Spinal cord (tissue), 10 donors: ENCODE results near the gene ZNF860. TPM values are rescaled to one million over a fixed set of nuclear protein-coding genes. Genes with fewer than 3 reads are reported as not detected.

Source experiments
- DNase-seq, 6 donors: peaks; one replicate each; pipeline versions ENCODE4 v3.0.0 to v3.0.0-alpha.2; 2013 to 2015; ENCODE audit warnings: low spot score in 6 of 6, low read depth in 4 of 6
- H3K27ac ChIP-seq: one replicate; pipeline ENCODE4 v1.5.1; 2013; ENCODE audit warnings: low read depth, low read length, control low read depth
- H3K27me3 ChIP-seq: one replicate; pipeline ENCODE4 v1.6.1; 2013; ENCODE audit warnings: low read length; ENCODE audit not compliant: control insufficient read depth, insufficient read depth
- H3K36me3 ChIP-seq: one replicate; pipeline ENCODE4 v1.6.1; 2013; ENCODE audit warnings: low read length; ENCODE audit not compliant: control insufficient read depth, insufficient read depth
- H3K4me1 ChIP-seq: one replicate; pipeline ENCODE4 v1.6.1; 2013; ENCODE audit warnings: low read length; ENCODE audit not compliant: control insufficient read depth, insufficient read depth
- H3K4me3 ChIP-seq: one replicate; pipeline ENCODE4 v1.5.1; 2013; ENCODE audit warnings: low read depth, low read length, control low read depth
- H3K9me3 ChIP-seq: one replicate; pipeline ENCODE4 v1.6.1; 2013; ENCODE audit warnings: low read length; ENCODE audit not compliant: control insufficient read depth, insufficient read depth
- WGBS: methylation state at CpG from one replicate; pipeline ENCODE4 v1.1.5; 2013; ENCODE audit warnings: missing lambda C conversion rate; ENCODE audit not compliant: insufficient coverage; 5-methylcytosine and 5-hydroxymethylcytosine counted together
- long read RNA-seq, 4 donors: transcript quantifications; one replicate each; lab custom pipeline, GENCODE V29; 2026
- polyA plus RNA-seq, 2 donors: library from polyadenylated mRNA; unstranded; fragments of 120-200 nt; gene quantifications; one replicate each; pipeline ENCODE4 v1.2.1, GENCODE V29; 2013; ENCODE audit not compliant: insufficient read length in 2 of 2
- total RNA-seq, 2 donors: library from RNA; depleted of rRNA in 1 of 2; stranded (reverse); fragments of 120-200 nt in 1 of 2; fragments of >200 nt in 1 of 2; gene quantifications; one replicate each; pipeline versions ENCODE4 v1.2.3 to v1.2.4, GENCODE V29; 2013 to 2014
- donor health status: healthy.

The ZNF860 gene
- total RNA-seq = 1 to 10 TPM; 1.0 to 2.7 TPM
- polyA plus RNA-seq = 1 to 10 TPM; 1.5 to 1.9 TPM
- long read RNA-seq, donor 1 = 0 reads
- long read RNA-seq, donor 2 = 0 reads
- long read RNA-seq, donor 3 = 0 reads
- long read RNA-seq, donor 4 = 0 reads

- Histone ChIP-seq H3K4me1 (peaks cover 19% of the 10 kb centered on the region), H3K4me3 (peak within 1 kb of the TSS; percentile 71), H3K27me3 (peaks cover 20% of the 10 kb centered on the region), H3K27ac (peak within 1 kb of the TSS; percentile 52), H3K36me3 (no peaks in the 10 kb centered on the region), H3K9me3 (no peaks in the 10 kb centered on the region)
- peak in 4 of 6 donors; percentile 32 to 88 (median 64) for DNase-seq
- WGBS = 4% methylated on average over 56 of the region's 65 CpGs
These were observed at the start of gene ZNF860, which contains the start of gene OSBPL10 for GRCh38 chr3:31981206-31982181. ZNF860 (plus strand) TSS chr3:31981750; CDS start chr3:31989080, 7,330 bp downstream. OSBPL10 (minus strand) TSS chr3:31981262; CDS start chr3:31981179, 83 bp downstream.

DNA sequence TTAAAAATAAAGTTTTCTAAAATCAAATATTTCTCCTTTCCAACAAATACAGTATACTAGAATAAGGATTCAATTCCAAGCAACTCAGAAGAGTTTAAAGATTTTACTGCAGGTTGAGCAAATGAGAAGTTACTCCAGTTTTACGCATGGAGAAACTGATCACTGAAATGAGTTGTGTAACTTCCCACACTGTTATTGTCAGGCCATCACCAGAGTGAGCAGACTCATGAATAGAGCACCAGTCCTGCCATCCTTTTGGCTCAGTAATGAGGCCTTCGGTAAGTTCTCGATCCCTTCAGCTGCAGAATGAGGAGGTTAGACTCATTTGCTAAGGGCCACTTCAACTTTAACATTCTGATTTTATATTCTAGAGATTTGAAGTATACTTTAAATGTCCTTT is 48.6 kb upstream of the ZNF860 start:
- no peak overlapping the region for H3K4me3 ChIP-seq
- no peak overlapping the region for H3K27ac ChIP-seq
- no peaks in the 10 kb centered on the region for H3K9me3 ChIP-seq
- no peaks in the 10 kb centered on the region for H3K27me3 ChIP-seq
- 100% methylated on average over 1 of the region's 3 CpGs for WGBS
- H3K36me3 ChIP-seq = no peaks in the 10 kb centered on the region
- DNase-seq = no peak
- no peaks in the 10 kb centered on the region for H3K4me1 ChIP-seq

DNA sequence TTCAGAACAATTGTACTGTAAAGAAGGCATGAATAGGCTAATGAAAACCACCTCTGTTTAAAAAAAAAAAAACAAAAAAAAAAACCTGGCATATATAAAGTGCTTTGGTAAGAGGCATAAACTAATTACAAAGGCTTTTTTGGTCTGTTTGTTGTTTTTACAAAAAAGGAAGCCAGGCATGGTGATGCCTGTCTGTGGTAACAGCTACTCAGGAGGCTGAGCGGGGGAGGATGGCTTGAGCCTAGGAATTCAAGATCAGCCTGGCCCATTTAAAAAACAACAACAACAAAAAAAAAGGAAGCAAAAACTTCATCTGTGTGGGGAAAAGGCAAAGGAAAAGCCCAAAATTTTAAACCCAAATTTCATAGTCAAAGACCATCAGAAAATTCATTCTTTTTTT is 47.5 kb upstream of the ZNF860 start:
- Histone ChIP-seq H3K27ac (no peak overlapping the region), H3K4me1 (no peaks in the 10 kb centered on the region), H3K36me3 (no peaks in the 10 kb centered on the region), H3K4me3 (no peak overlapping the region), H3K9me3 (no peaks in the 10 kb centered on the region), H3K27me3 (no peaks in the 10 kb centered on the region)
- no peak for DNase-seq
- WGBS = no CpG with 5 or more reads among the region's 1 CpG

DNA sequence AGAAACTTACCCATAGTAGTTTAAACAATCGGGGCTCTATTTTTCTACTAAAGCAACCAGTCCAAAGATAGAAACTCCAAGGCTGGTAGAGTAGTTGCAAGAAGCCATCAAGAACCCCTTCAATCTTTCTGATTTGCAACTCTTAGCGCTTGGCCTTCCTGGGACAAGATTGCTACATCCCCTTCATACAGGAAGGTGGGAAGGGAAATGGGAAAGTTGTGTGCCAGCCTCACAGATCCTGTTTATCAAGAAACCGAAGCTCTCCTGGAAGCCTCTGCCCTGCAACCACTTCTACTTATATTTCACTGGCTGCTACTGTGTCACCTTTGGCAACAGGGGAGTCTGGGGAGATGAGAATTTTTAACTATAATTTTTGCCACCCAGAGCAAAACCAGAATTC is 46.7 kb upstream of the ZNF860 start:
- H3K4me3 ChIP-seq = no peak overlapping the region
- no CpG with 5 or more reads among the region's 3 CpGs for WGBS
- no peaks in the 10 kb centered on the region for H3K9me3 ChIP-seq
- H3K27me3 ChIP-seq = no peaks in the 10 kb centered on the region
- no peak for DNase-seq
- no peak overlapping the region for H3K27ac ChIP-seq
- H3K4me1 ChIP-seq = no peaks in the 10 kb centered on the region
- no peaks in the 10 kb centered on the region for H3K36me3 ChIP-seq

DNA sequence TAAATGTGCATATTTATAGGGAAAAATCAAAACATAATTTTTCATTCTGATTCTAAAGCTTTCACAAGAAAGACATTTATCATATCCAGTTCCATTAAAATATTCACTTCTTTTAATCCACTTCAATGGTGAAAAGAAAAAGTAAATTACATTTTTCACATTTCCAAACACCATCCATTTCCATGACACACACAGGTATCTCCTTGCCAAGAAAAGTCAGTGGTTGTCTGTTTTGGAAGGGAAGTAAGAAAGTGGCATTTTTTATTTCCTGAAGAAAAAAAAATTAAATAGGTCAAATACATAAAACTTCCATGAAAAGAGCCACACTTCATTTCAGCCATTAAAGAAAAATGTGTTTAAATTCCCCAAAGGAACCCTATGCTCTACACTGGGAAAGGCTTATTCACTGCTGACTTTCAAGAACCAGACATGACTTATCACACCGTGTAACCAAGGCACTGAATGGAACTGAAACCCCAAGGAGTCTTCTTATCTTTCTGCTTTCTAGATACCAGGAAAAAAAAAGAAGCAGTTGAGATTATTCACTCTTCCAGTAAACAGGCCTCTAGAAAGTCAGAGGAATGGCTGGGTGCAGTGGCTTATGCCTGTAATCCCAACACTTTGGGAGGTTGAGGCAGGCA is 45.0 kb upstream of the ZNF860 start:
- no peaks in the 10 kb centered on the region for H3K9me3 ChIP-seq
- WGBS = no CpG with 5 or more reads among the region's 1 CpG
- no peaks in the 10 kb centered on the region for H3K4me1 ChIP-seq
- H3K27ac ChIP-seq = no peak overlapping the region
- H3K27me3 ChIP-seq = no peaks in the 10 kb centered on the region
- H3K4me3 ChIP-seq = no peak overlapping the region
- DNase-seq = no peak
- H3K36me3 ChIP-seq = no peaks in the 10 kb centered on the region

DNA sequence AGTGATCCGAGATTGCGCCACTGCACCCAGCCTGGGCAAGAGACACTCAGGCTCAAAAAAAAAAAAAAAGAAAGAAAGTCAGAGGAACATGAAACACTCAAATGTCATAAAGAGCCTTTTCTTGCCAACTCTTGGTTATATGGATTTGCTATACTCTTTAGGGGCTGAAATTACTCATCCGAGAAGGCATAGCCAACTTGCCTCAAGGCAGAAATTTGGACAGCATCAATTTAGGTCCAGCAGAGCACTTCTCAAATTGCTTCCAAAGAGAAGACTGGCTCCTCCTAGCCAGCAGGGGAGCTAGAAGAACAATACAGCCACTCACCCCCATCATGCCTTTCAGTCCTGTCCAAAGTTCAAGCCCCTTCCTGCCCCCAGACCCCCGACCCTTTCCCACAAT is 44.3 kb upstream of the ZNF860 start:
- H3K4me1 ChIP-seq = no peaks in the 10 kb centered on the region
- H3K27ac ChIP-seq = no peak overlapping the region
- H3K9me3 ChIP-seq = no peaks in the 10 kb centered on the region
- no peaks in the 10 kb centered on the region for H3K36me3 ChIP-seq
- DNase-seq = no peak
- 54% methylated on average over 3 of the region's 4 CpGs for WGBS
- H3K4me3 ChIP-seq = no peak overlapping the region
- no peaks in the 10 kb centered on the region for H3K27me3 ChIP-seq

DNA sequence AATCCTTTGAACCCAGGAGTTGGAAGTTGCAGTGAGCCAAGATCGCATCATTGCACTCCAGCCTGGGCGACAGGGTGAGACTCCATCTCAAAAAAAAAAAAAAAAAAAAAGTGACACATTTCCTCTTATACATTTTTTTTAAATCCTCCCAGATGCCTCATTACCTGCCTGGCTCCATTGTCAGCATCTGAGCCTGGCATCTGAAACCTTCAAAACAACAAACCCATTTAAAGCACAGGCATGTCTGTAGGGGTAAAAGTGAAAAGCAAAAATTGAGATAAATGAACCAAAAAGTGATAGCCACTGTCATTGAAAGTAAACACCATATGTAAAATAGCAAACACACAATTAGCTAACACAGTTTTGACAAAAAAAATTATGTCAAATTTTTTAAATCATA is 39.1 kb upstream of the ZNF860 start:
- Histone ChIP-seq H3K9me3 (no peaks in the 10 kb centered on the region), H3K27ac (no peak overlapping the region), H3K4me3 (no peak overlapping the region), H3K27me3 (no peaks in the 10 kb centered on the region), H3K36me3 (no peaks in the 10 kb centered on the region), H3K4me1 (no peaks in the 10 kb centered on the region)
- no peak for DNase-seq
- no CpG with 5 or more reads among the region's 2 CpGs for WGBS

- H3K36me3 ChIP-seq = no peaks in the 10 kb centered on the region
- H3K4me1 ChIP-seq = no peaks in the 10 kb centered on the region
- no peak for DNase-seq
- no peaks in the 10 kb centered on the region for H3K27me3 ChIP-seq
- no peak overlapping the region for H3K4me3 ChIP-seq
- no peak overlapping the region for H3K27ac ChIP-seq
- H3K9me3 ChIP-seq = no peaks in the 10 kb centered on the region
These were observed 38.5 kb upstream of the ZNF860 start for GRCh38 chr3:31943041-31943440.

DNA sequence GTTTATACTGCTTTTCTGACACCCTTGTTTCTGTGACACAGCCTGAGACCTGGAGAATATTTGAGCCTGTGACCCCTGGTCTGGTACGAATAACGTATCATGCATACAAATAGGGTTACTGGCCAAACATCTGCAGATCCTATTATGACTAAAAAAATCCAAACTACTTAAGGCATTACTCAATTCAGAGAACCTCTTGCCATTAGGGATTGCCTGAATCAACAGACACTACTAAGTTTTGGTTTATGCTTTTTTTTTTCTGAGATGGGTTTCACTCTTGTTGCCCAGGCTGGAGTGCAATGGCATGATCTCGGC is 35.9 kb upstream of the ZNF860 start:
- no peak for DNase-seq
- no peaks in the 10 kb centered on the region for H3K4me1 ChIP-seq
- H3K27ac ChIP-seq = no peak overlapping the region
- no peak overlapping the region for H3K4me3 ChIP-seq
- H3K36me3 ChIP-seq = no peaks in the 10 kb centered on the region
- 92% methylated on average over 2 of the region's 3 CpGs for WGBS
- peaks cover 2% of the 10 kb centered on the region for H3K9me3 ChIP-seq
- no peaks in the 10 kb centered on the region for H3K27me3 ChIP-seq
